Measurements from ENCODE around the gene RRP12. TPM values are rescaled to one million over a fixed set of nuclear protein-coding genes. Genes with fewer than 3 reads are reported as not detected.

Gene RRP12
- polyA plus RNA-seq, 1 of the 3 experiments (the other 2 are of a cell fraction): 46.4 TPM

DNA sequence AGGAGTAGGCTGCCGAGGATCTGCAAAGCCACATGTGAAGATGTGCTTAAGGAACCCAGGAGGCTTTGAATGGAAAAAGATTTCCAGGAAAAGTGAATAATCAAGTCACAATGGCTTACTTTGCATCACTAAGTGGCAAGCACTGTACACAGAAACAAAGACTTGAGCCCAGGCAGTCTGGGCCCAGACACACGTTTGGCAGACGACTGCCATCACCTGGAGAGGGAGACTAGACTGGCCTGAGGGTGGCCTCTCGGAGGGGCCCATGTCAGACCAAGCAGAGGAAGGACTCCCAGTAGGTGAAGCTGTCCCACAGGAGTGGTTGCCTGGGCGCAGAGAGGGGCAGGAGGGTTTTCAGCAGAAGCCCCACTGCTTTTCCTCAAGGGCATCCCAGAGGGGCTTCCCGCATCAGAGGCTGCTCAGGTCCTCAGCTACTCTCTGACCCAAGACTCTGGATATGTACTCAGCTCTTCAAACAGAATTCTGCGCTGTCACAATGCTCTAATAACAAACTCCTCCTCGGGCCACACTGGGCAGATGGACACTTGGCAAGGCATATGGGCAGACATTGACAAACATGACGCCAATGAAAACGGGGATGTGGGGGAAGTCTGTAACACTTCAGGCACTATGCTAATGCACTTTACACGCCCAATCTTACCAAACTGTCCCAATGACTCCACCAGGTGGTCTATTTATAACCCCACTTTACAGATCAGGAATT is 38.7 kb downstream of the RRP12 start:
- no peaks in the 10 kb centered on the region for H3K4me1 ChIP-seq (ENCODE audit: control insufficient read depth in 1 of 2, insufficient read depth in 2 of 2, low read depth in 1 of 2, low read length in 1 of 2)

DNA sequence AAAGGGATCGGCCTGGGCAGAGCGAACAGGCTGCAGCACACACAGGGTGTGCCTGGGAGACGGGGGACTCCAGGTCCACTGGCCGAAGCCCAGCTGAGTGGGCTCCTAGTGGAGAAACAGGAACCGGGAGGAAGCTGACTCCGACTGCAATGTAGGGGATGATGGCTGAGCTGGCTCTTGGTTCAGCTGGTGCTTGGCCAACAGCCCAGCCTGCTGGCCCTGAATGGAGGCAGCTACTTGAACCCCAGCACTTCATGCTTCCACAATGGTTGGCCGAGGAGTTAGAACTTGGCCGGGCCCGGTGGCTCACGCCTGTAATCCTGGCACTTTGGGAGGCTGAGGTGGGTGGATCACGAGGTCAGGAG is 39.6 kb downstream of the RRP12 start:
- H3K9me2 ChIP-seq: no peaks in the 10 kb centered on the region
- no peak overlapping the region for H3K4me3 ChIP-seq (ENCODE audit: low read depth in 2 of 2, low read length in 1 of 2)
- no peaks in the 10 kb centered on the region for H3K27me3 ChIP-seq (ENCODE audit: insufficient read depth)
- H3K27ac ChIP-seq (ENCODE audit: low read depth in 2 of 2, low read length in 1 of 2): no peak overlapping the region
- peaks cover 12 to 80% of the 10 kb centered on the region in 2 experiments for H3K36me3 ChIP-seq (replicated peaks in 1 of 2; ENCODE audit: control insufficient read depth in 1 of 2, insufficient read depth in 2 of 2, low read length in 1 of 2)
- no peak for DNase-seq
- no peak overlapping the region for H3K4me2 ChIP-seq
- H3K9me3 ChIP-seq: no peaks in the 10 kb centered on the region
- no peaks in the 10 kb centered on the region for H4K20me1 ChIP-seq (ENCODE audit: insufficient read depth)
- H3F3A ChIP-seq (replicated peaks; ENCODE audit: insufficient read depth): no peaks in the 10 kb centered on the region
- H2AFZ ChIP-seq (ENCODE audit: low read depth): no peak overlapping the region
- H3K4me1 ChIP-seq (ENCODE audit: control insufficient read depth in 1 of 2, insufficient read depth in 2 of 2, low read depth in 1 of 2, low read length in 1 of 2): peaks cover 0 to under 1% of the 10 kb centered on the region in 2 experiments; a peak in 1 of 4 replicates
- ChIA-PET POLR2A (interaction anchor here (0.5 kb wide), 1 partner anchor 53 kb away, joined by 4 read pairs; no protein-coding TSS in a partner anchor), CTCF (no interaction called here)
- 92% methylated on average over 6 of the region's 11 CpGs for WGBS (ENCODE audit: low lambda C conversion rate)
- H3K9ac ChIP-seq: no peak overlapping the region
- no peaks in the 10 kb centered on the region for H3K79me2 ChIP-seq (ENCODE audit: insufficient read depth)
- TF ChIP-seq, protein P1, sequence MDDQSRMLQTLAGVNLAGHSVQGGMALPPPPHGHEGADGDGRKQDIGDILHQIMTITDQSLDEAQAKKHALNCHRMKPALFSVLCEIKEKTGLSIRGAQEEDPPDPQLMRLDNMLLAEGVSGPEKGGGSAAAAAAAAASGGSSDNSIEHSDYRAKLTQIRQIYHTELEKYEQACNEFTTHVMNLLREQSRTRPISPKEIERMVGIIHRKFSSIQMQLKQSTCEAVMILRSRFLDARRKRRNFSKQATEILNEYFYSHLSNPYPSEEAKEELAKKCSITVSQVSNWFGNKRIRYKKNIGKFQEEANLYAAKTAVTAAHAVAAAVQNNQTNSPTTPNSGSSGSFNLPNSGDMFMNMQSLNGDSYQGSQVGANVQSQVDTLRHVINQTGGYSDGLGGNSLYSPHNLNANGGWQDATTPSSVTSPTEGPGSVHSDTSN (IDR thresholded peaks at IDR 0.05): no peak
- TF ChIP-seq EZH2phosphoT487 (IDR thresholded peaks at IDR 0.05; ENCODE audit: borderline replicate concordance, low read depth): no peak
- TF ChIP-seq RAD21 (IDR thresholded peaks at IDR 0.05; ENCODE audit: low read length): no peak
- no peak for TF ChIP-seq RCOR1 (IDR thresholded peaks at IDR 0.05; ENCODE audit: low read length)
- TF ChIP-seq, protein P2, sequence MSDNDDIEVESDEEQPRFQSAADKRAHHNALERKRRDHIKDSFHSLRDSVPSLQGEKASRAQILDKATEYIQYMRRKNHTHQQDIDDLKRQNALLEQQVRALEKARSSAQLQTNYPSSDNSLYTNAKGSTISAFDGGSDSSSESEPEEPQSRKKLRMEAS (IDR thresholded peaks at IDR 0.05; ENCODE audit: low read depth): no peak
- TF ChIP-seq TAF1 (IDR thresholded peaks at IDR 0.05; ENCODE audit: borderline replicate concordance, low read depth, low read length): no peak
- TF ChIP-seq GATA2 (CRISPR knock-in tag; IDR thresholded peaks at IDR 0.05): no peak
- TF ChIP-seq, protein P3, sequence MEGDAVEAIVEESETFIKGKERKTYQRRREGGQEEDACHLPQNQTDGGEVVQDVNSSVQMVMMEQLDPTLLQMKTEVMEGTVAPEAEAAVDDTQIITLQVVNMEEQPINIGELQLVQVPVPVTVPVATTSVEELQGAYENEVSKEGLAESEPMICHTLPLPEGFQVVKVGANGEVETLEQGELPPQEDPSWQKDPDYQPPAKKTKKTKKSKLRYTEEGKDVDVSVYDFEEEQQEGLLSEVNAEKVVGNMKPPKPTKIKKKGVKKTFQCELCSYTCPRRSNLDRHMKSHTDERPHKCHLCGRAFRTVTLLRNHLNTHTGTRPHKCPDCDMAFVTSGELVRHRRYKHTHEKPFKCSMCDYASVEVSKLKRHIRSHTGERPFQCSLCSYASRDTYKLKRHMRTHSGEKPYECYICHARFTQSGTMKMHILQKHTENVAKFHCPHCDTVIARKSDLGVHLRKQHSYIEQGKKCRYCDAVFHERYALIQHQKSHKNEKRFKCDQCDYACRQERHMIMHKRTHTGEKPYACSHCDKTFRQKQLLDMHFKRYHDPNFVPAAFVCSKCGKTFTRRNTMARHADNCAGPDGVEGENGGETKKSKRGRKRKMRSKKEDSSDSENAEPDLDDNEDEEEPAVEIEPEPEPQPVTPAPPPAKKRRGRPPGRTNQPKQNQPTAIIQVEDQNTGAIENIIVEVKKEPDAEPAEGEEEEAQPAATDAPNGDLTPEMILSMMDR (IDR thresholded peaks at IDR 0.05): no peak
- TF ChIP-seq, protein P4, sequence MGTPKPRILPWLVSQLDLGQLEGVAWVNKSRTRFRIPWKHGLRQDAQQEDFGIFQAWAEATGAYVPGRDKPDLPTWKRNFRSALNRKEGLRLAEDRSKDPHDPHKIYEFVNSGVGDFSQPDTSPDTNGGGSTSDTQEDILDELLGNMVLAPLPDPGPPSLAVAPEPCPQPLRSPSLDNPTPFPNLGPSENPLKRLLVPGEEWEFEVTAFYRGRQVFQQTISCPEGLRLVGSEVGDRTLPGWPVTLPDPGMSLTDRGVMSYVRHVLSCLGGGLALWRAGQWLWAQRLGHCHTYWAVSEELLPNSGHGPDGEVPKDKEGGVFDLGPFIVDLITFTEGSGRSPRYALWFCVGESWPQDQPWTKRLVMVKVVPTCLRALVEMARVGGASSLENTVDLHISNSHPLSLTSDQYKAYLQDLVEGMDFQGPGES (IDR thresholded peaks at IDR 0.05; ENCODE audit: low read depth, low read length): no peak
- TF ChIP-seq, protein P5, sequence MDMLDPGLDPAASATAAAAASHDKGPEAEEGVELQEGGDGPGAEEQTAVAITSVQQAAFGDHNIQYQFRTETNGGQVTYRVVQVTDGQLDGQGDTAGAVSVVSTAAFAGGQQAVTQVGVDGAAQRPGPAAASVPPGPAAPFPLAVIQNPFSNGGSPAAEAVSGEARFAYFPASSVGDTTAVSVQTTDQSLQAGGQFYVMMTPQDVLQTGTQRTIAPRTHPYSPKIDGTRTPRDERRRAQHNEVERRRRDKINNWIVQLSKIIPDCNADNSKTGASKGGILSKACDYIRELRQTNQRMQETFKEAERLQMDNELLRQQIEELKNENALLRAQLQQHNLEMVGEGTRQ (IDR thresholded peaks at IDR 0.05; ENCODE audit: borderline replicate concordance, low read depth, low read length): no peak

More for the DNA sequence above, 38.7 kb downstream of the RRP12 start:
- Histone ChIP-seq H3K9ac (no peak overlapping the region), H2AFZ (ENCODE audit: low read depth) (no peak overlapping the region), H3K4me3 (ENCODE audit: low read depth in 2 of 2, low read length in 1 of 2) (no peak overlapping the region), H3K27me3 (ENCODE audit: insufficient read depth) (no peaks in the 10 kb centered on the region), H4K20me1 (ENCODE audit: insufficient read depth) (no peaks in the 10 kb centered on the region), H3K27ac (ENCODE audit: low read depth in 2 of 2, low read length in 1 of 2) (no peak overlapping the region), H3F3A (replicated peaks; ENCODE audit: insufficient read depth) (no peaks in the 10 kb centered on the region), H3K9me3 (no peaks in the 10 kb centered on the region), H3K79me2 (ENCODE audit: insufficient read depth) (no peaks in the 10 kb centered on the region), H3K9me2 (no peaks in the 10 kb centered on the region), H3K4me2 (no peak overlapping the region), H3K36me3 (replicated peaks in 1 of 2; ENCODE audit: control insufficient read depth in 1 of 2, insufficient read depth in 2 of 2, low read length in 1 of 2) (peaks cover 7 to 77% of the 10 kb centered on the region in 2 experiments)
- TF ChIP-seq TEAD4 (IDR thresholded peaks at IDR 0.05; ENCODE audit: borderline replicate concordance, insufficient read depth): no peak
- TF ChIP-seq EZH2phosphoT487 (IDR thresholded peaks at IDR 0.05; ENCODE audit: borderline replicate concordance, low read depth): no peak
- TF ChIP-seq FOXM1 (IDR thresholded peaks at IDR 0.05; ENCODE audit: low read depth): no peak
- TF ChIP-seq, protein P6, sequence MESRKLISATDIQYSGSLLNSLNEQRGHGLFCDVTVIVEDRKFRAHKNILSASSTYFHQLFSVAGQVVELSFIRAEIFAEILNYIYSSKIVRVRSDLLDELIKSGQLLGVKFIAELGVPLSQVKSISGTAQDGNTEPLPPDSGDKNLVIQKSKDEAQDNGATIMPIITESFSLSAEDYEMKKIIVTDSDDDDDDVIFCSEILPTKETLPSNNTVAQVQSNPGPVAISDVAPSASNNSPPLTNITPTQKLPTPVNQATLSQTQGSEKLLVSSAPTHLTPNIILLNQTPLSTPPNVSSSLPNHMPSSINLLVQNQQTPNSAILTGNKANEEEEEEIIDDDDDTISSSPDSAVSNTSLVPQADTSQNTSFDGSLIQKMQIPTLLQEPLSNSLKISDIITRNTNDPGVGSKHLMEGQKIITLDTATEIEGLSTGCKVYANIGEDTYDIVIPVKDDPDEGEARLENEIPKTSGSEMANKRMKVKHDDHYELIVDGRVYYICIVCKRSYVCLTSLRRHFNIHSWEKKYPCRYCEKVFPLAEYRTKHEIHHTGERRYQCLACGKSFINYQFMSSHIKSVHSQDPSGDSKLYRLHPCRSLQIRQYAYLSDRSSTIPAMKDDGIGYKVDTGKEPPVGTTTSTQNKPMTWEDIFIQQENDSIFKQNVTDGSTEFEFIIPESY (IDR thresholded peaks at IDR 0.05; ENCODE audit: borderline replicate concordance, low read depth): no peak
- no peak for TF ChIP-seq YY1 (IDR thresholded peaks at IDR 0.05; ENCODE audit: low read depth)
- TF ChIP-seq JUND (IDR thresholded peaks at IDR 0.05): no peak
- no peak for TF ChIP-seq POLR2AphosphoS5 (IDR thresholded peaks at IDR 0.05; ENCODE audit: low read depth, low read length)
- no peak for TF ChIP-seq FOXJ3 (CRISPR knock-in tag; IDR thresholded peaks at IDR 0.05)
- no peak for TF ChIP-seq FOSL2 (IDR thresholded peaks at IDR 0.05; ENCODE audit: borderline replicate concordance, low read depth)
- TF ChIP-seq, protein P4 (IDR thresholded peaks at IDR 0.05; ENCODE audit: low read depth, low read length): no peak
- 95% methylated on average over 11 of the region's 11 CpGs for WGBS (ENCODE audit: low lambda C conversion rate)
- ChIA-PET CTCF (interaction anchor here (1.5 kb wide), 1 partner anchor 84 kb away, joined by 5 read pairs; no protein-coding TSS in a partner anchor), POLR2A (no interaction called here)
- no peak for DNase-seq
